GM23338 (cell line): Measurements from ENCODE around the gene GPR158. TPM values are rescaled to one million over a fixed set of nuclear protein-coding genes. Genes with fewer than 3 reads are reported as not detected.
A peak's percentile ranks its signal among the peaks of the same experiment; 100 is the strongest.

ENCODE experiments used
- ATAC-seq: fragments of 200-7000 bp; cut with Tn5 transposase; 3 replicates; pipeline ENCODE4 v1.9.1; 2020
- DNase-seq: peaks from one replicate; pipeline ENCODE4 v3.0.0-alpha.2; 2015; ENCODE audit warnings: low spot score
- H2AFZ ChIP-seq: fragments of 200-600 bp; sonication (generic); 2 replicates; pipeline ENCODE4 v1.8.0; 2016; ENCODE audit warnings: antibody characterized with exemption, mild to moderate bottlenecking, moderate library complexity
- H3F3A ChIP-seq: fragments of 200-600 bp; sonication (generic); replicated peaks from 2 replicates; pipeline ENCODE4 v1.8.0; 2017; ENCODE audit warnings: antibody characterized with exemption, mixed run types, low read depth
- H3K27ac ChIP-seq: fragments of 200-600 bp; sonication (generic); 2 replicates; pipeline ENCODE4 v1.6.1; 2016; ENCODE audit warnings: low read depth
- H3K27me3 ChIP-seq: fragments of 200-600 bp; sonication (generic); 2 replicates; pipeline ENCODE4 v1.8.0; 2016; ENCODE audit warnings: mild to moderate bottlenecking, mixed run types, moderate library complexity; ENCODE audit not compliant: insufficient read depth
- H3K36me3 ChIP-seq: fragments of 200-600 bp; sonication (generic); 2 replicates; pipeline ENCODE4 v1.8.0; 2016; ENCODE audit warnings: mild to moderate bottlenecking; ENCODE audit not compliant: insufficient read depth
- H3K4me1 ChIP-seq: fragments of 200-600 bp; sonication (generic); 2 replicates; pipeline ENCODE4 v1.8.0; 2016; ENCODE audit warnings: mild to moderate bottlenecking, moderate library complexity; ENCODE audit not compliant: insufficient read depth
- H3K4me2 ChIP-seq: fragments of 200-600 bp; sonication (generic); 2 replicates; pipeline ENCODE4 v1.7.1; 2017; ENCODE audit warnings: mixed run types
- H3K4me3 ChIP-seq: fragments of 200-600 bp; sonication (generic); 2 replicates; pipeline ENCODE4 v1.6.1; 2016; ENCODE audit warnings: mixed run types
- H3K79me2 ChIP-seq: fragments of 200-600 bp; sonication (generic); replicated peaks from 2 replicates; pipeline ENCODE4 v1.8.0; 2017; ENCODE audit warnings: mild to moderate bottlenecking; ENCODE audit not compliant: insufficient read depth
- H3K9me2 ChIP-seq: fragments of 200-600 bp; sonication (generic); 2 replicates; pipeline ENCODE4 v1.8.0; 2017; ENCODE audit not compliant: insufficient read depth
- H4K20me1 ChIP-seq: fragments of 200-600 bp; sonication (generic); replicated peaks from 2 replicates; pipeline ENCODE4 v1.8.0; 2017; ENCODE audit warnings: mild to moderate bottlenecking; ENCODE audit not compliant: insufficient read depth
- H3K27ac Mint-ChIP-seq: 2 replicates; pipeline ENCODE4 v1.8.0; 2020; ENCODE audit warnings: inconsistent platforms, mild to moderate bottlenecking, moderate library complexity, mixed read lengths
- H3K27me3 Mint-ChIP-seq: 3 replicates; pipeline ENCODE4 v1.8.0; 2022; ENCODE audit warnings: low read depth, mild to moderate bottlenecking, moderate library complexity, mixed read lengths, inconsistent platforms; ENCODE audit not compliant: insufficient read depth, poor library complexity
- H3K36me3 Mint-ChIP-seq: 3 replicates; pipeline ENCODE4 v1.8.0; 2021; ENCODE audit warnings: low read depth, mild to moderate bottlenecking, inconsistent platforms, moderate library complexity, mixed read lengths
- H3K4me1 Mint-ChIP-seq: 3 replicates; pipeline ENCODE4 v1.8.0; 2020; ENCODE audit warnings: mild to moderate bottlenecking, inconsistent platforms, mixed read lengths
- H3K4me3 Mint-ChIP-seq: 3 replicates; pipeline ENCODE4 v1.8.0; 2021; ENCODE audit warnings: moderate library complexity, mild to moderate bottlenecking, inconsistent platforms, mixed read lengths
- H3K9me3 Mint-ChIP-seq: 3 replicates; pipeline ENCODE4 v1.8.0; 2020; ENCODE audit warnings: moderate library complexity, mild to moderate bottlenecking, inconsistent platforms, mixed read lengths
- EZH2 ChIP-seq: fragments of 200-600 bp; sonication (generic); IDR thresholded peaks from one replicate; pipeline ENCODE4 v1.8.0; 2017; ENCODE audit warnings: antibody characterized with exemption, mild to moderate bottlenecking, low read depth; ENCODE audit not compliant: unreplicated experiment
- polyA plus RNA-seq: library from polyadenylated mRNA; unstranded; fragments of >200 nt; fragmentation: Nextera tagmentation; extraction: Ambion mirVana; gene quantifications from 2 replicates; pipeline ENCODE4 v1.2.1, GENCODE V29; 2016
- total RNA-seq: library from RNA; depleted of rRNA; stranded (reverse); fragments of >200 nt; shearing (Covaris generic); gene quantifications from 2 replicates; pipeline ENCODE4 v1.2.3, GENCODE V29; 2014
- TF ChIP-seq, protein P1 (sequence below), 2 experiments: fragments of 200-600 bp in 1 of 2; sonication (generic) in 1 of 2; conservative IDR thresholded peaks; 2 replicates each; pipeline versions ENCODE4 v1.5.1 to v1.6.1; 2016 to 2017; ENCODE audit warnings: antibody characterized with exemption in 2 of 2, low read depth in 2 of 2, mild to moderate bottlenecking in 2 of 2, moderate library complexity in 1 of 2
- TF ChIP-seq, protein P2 (sequence below): IDR thresholded peaks from one replicate; pipeline ENCODE4 v1.6.1; 2018; ENCODE audit warnings: antibody characterized with exemption; ENCODE audit not compliant: unreplicated experiment
- TF ChIP-seq, protein P3 (sequence below): fragments of 250-450 bp; sonication (Bioruptor Pico); IDR thresholded peaks from 2 replicates; pipeline ENCODE4 v1.5.0; 2020; ENCODE audit warnings: mild to moderate bottlenecking, moderate library complexity

The GPR158 gene
- total and polyA plus RNA-seq, 2 experiments from 2014 or later: 0.13 to 1.5 TPM

DNA sequence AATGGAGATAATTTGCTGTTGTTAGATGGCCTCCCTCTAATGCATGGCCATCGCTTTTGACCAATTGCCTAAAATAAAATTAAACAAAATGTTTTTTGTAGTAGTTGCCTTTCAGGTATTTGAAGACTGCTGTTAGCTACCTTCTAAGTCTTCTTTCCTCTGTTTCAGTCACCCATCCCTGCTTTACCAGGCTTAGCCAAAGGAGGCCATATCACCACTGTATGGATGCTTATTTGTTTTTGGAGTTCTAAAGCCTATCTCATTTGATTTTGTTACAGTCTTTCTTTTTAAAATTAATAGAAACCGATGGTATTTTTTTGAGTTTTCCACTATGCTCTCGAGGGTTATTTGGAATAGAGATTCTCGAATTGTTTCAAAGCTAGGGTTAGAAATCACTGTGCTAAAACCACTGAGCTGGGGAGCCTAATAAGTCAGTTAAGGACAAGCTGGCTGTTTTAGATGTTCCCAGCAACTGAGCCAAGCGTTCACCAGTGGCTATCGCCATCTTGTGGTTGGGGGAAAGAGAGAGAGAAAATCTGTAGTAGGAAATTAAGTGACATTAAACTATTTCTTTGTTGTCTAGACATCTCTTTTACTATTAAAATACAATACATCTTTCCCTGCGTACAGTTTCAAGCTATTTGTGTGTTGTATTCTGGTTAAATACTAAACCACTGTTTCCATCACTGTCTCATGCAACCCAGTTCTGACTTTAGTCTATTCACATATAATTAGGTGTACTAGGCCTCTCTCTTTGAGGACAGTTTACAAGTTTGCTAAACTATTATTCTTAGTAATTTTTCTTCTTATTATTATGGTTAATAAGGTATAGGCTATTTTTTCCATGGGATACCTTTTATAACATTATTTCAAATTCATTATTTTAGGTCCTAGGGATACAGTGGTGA lies 52.2 kb downstream of the GPR158 start:
- H3K4me3 Mint-ChIP-seq: no peak overlapping the region
- H3K36me3 Mint-ChIP-seq: no peaks in the 10 kb centered on the region
- Histone ChIP-seq H3K27ac (no peak overlapping the region), H2AFZ (no peak overlapping the region), H4K20me1 (no peaks in the 10 kb centered on the region), H3K36me3 (no peaks in the 10 kb centered on the region), H3K79me2 (no peaks in the 10 kb centered on the region), H3K27me3 (no peaks in the 10 kb centered on the region), H3K9me2 (no peaks in the 10 kb centered on the region), H3K4me2 (no peak overlapping the region), H3K4me3 (no peak overlapping the region), H3K4me1 (no peaks in the 10 kb centered on the region), H3F3A (no peaks in the 10 kb centered on the region)
- H3K27me3 Mint-ChIP-seq: no peaks in the 10 kb centered on the region
- no peaks in the 10 kb centered on the region for H3K9me3 Mint-ChIP-seq
- ATAC-seq: peak; percentile 91
- no peaks in the 10 kb centered on the region for H3K4me1 Mint-ChIP-seq
- peak; percentile 74 for DNase-seq
- H3K27ac Mint-ChIP-seq: no peak overlapping the region
- TF ChIP-seq, protein P1, sequence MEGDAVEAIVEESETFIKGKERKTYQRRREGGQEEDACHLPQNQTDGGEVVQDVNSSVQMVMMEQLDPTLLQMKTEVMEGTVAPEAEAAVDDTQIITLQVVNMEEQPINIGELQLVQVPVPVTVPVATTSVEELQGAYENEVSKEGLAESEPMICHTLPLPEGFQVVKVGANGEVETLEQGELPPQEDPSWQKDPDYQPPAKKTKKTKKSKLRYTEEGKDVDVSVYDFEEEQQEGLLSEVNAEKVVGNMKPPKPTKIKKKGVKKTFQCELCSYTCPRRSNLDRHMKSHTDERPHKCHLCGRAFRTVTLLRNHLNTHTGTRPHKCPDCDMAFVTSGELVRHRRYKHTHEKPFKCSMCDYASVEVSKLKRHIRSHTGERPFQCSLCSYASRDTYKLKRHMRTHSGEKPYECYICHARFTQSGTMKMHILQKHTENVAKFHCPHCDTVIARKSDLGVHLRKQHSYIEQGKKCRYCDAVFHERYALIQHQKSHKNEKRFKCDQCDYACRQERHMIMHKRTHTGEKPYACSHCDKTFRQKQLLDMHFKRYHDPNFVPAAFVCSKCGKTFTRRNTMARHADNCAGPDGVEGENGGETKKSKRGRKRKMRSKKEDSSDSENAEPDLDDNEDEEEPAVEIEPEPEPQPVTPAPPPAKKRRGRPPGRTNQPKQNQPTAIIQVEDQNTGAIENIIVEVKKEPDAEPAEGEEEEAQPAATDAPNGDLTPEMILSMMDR (conservative IDR thresholded peaks at IDR 0.05; ENCODE audit: low read depth in 2 of 2): peak; percentile 89 to 91
- TF ChIP-seq, protein P2, sequence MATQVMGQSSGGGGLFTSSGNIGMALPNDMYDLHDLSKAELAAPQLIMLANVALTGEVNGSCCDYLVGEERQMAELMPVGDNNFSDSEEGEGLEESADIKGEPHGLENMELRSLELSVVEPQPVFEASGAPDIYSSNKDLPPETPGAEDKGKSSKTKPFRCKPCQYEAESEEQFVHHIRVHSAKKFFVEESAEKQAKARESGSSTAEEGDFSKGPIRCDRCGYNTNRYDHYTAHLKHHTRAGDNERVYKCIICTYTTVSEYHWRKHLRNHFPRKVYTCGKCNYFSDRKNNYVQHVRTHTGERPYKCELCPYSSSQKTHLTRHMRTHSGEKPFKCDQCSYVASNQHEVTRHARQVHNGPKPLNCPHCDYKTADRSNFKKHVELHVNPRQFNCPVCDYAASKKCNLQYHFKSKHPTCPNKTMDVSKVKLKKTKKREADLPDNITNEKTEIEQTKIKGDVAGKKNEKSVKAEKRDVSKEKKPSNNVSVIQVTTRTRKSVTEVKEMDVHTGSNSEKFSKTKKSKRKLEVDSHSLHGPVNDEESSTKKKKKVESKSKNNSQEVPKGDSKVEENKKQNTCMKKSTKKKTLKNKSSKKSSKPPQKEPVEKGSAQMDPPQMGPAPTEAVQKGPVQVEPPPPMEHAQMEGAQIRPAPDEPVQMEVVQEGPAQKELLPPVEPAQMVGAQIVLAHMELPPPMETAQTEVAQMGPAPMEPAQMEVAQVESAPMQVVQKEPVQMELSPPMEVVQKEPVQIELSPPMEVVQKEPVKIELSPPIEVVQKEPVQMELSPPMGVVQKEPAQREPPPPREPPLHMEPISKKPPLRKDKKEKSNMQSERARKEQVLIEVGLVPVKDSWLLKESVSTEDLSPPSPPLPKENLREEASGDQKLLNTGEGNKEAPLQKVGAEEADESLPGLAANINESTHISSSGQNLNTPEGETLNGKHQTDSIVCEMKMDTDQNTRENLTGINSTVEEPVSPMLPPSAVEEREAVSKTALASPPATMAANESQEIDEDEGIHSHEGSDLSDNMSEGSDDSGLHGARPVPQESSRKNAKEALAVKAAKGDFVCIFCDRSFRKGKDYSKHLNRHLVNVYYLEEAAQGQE: no peak

DNA sequence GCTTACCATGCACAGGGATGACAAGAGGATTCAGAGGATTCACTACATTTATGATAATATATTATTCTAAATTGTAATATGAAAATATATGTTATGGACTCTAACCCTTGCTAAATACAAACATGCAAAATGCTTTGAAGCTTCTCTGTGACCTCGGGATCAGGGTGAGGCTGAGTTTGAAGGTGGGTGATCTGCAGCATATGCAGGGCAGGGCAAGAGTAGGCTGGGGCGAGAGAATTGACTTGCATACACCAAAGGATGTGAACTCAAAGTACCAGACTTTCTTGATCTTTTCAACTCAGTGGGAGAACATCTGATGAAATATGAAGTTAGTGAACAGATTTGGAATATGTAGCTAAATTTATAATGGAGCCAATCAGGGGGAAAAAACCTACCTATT lies 57.0 kb downstream of the GPR158 start:
- no peaks in the 10 kb centered on the region for H4K20me1 ChIP-seq
- no peak overlapping the region for H3K4me2 ChIP-seq
- ATAC-seq (no peak), DNase-seq (no peak)
- no peaks in the 10 kb centered on the region for H3K36me3 ChIP-seq
- no peak overlapping the region for H3K4me3 ChIP-seq
- H3K27ac ChIP-seq: no peak overlapping the region
- H3K4me3 Mint-ChIP-seq: no peak overlapping the region
- no peaks in the 10 kb centered on the region for H3K4me1 Mint-ChIP-seq
- no peaks in the 10 kb centered on the region for H3K36me3 Mint-ChIP-seq
- no peaks in the 10 kb centered on the region for H3K9me2 ChIP-seq
- no peaks in the 10 kb centered on the region for H3K9me3 Mint-ChIP-seq
- H3K27me3 Mint-ChIP-seq: no peaks in the 10 kb centered on the region
- H3F3A ChIP-seq: no peaks in the 10 kb centered on the region
- H2AFZ ChIP-seq: no peak overlapping the region
- no peaks in the 10 kb centered on the region for H3K79me2 ChIP-seq
- H3K27ac Mint-ChIP-seq: no peak overlapping the region
- no peaks in the 10 kb centered on the region for H3K27me3 ChIP-seq
- no peaks in the 10 kb centered on the region for H3K4me1 ChIP-seq
- no peak for TF ChIP-seq EZH2
- TF ChIP-seq, protein P3, sequence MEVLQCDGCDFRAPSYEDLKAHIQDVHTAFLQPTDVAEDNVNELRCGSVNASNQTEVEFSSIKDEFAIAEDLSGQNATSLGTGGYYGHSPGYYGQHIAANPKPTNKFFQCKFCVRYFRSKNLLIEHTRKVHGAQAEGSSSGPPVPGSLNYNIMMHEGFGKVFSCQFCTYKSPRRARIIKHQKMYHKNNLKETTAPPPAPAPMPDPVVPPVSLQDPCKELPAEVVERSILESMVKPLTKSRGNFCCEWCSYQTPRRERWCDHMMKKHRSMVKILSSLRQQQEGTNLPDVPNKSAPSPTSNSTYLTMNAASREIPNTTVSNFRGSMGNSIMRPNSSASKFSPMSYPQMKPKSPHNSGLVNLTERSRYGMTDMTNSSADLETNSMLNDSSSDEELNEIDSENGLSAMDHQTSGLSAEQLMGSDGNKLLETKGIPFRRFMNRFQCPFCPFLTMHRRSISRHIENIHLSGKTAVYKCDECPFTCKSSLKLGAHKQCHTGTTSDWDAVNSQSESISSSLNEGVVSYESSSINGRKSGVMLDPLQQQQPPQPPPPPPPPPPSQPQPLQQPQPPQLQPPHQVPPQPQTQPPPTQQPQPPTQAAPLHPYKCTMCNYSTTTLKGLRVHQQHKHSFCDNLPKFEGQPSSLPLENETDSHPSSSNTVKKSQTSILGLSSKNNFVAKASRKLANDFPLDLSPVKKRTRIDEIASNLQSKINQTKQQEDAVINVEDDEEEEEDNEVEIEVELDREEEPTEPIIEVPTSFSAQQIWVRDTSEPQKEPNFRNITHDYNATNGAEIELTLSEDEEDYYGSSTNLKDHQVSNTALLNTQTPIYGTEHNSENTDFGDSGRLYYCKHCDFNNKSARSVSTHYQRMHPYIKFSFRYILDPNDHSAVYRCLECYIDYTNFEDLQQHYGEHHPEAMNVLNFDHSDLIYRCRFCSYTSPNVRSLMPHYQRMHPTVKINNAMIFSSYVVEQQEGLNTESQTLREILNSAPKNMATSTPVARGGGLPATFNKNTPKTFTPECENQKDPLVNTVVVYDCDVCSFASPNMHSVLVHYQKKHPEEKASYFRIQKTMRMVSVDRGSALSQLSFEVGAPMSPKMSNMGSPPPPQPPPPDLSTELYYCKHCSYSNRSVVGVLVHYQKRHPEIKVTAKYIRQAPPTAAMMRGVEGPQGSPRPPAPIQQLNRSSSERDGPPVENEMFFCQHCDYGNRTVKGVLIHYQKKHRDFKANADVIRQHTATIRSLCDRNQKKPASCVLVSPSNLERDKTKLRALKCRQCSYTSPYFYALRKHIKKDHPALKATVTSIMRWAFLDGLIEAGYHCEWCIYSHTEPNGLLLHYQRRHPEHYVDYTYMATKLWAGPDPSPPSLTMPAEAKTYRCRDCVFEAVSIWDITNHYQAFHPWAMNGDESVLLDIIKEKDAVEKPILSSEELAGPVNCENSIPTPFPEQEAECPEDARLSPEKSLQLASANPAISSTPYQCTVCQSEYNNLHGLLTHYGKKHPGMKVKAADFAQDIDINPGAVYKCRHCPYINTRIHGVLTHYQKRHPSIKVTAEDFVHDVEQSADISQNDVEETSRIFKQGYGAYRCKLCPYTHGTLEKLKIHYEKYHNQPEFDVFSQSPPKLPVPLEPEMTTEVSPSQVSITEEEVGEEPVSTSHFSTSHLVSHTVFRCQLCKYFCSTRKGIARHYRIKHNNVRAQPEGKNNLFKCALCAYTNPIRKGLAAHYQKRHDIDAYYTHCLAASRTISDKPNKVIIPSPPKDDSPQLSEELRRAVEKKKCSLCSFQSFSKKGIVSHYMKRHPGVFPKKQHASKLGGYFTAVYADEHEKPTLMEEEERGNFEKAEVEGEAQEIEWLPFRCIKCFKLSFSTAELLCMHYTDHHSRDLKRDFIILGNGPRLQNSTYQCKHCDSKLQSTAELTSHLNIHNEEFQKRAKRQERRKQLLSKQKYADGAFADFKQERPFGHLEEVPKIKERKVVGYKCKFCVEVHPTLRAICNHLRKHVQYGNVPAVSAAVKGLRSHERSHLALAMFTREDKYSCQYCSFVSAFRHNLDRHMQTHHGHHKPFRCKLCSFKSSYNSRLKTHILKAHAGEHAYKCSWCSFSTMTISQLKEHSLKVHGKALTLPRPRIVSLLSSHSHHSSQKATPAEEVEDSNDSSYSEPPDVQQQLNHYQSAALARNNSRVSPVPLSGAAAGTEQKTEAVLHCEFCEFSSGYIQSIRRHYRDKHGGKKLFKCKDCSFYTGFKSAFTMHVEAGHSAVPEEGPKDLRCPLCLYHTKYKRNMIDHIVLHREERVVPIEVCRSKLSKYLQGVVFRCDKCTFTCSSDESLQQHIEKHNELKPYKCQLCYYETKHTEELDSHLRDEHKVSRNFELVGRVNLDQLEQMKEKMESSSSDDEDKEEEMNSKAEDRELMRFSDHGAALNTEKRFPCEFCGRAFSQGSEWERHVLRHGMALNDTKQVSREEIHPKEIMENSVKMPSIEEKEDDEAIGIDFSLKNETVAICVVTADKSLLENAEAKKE: no peak
